HAP-1 (cell line): ENCODE results near the gene SPZ1.
"Not testable (repeated sequence)": the region's sequence is repeated elsewhere in the genome, so short reads cannot be mapped to it uniquely, and the experiment has no call there.

Source experiments
- DNase-seq, 2 experiments: peaks; one replicate each; pipeline ENCODE4 v3.0.0-alpha.2; 2016 to 2020; ENCODE audit warnings: low spot score in 2 of 2
- H3K27me3 ChIP-seq: fragments of 250-450 bp; sonication (Bioruptor Pico); 2 replicates; pipeline ENCODE4 v1.5.1; 2020; ENCODE audit warnings: low read depth, mild to moderate bottlenecking, moderate library complexity
- H3K36me3 ChIP-seq: fragments of 250-450 bp; sonication (Bioruptor Pico); replicated peaks from 2 replicates; pipeline ENCODE4 v1.5.1; 2020; ENCODE audit warnings: mild to moderate bottlenecking
- H3K4me1 ChIP-seq: fragments of 250-450 bp; sonication (Bioruptor Pico); 2 replicates; pipeline ENCODE4 v1.5.1; 2020; ENCODE audit warnings: mild to moderate bottlenecking
- H3K4me3 ChIP-seq: fragments of 250-450 bp; sonication (Bioruptor Pico); 2 replicates; pipeline ENCODE4 v1.5.1; 2020; ENCODE audit warnings: mild to moderate bottlenecking, moderate library complexity
- H3K9me3 ChIP-seq: fragments of 250-450 bp; sonication (Bioruptor Pico); 2 replicates; pipeline ENCODE4 v1.5.1; 2020; ENCODE audit warnings: mild to moderate bottlenecking, moderate library complexity
- in situ Hi-C: fragments of 300-500 bp; cut with MboI; formaldehyde crosslinking; loops from 3 replicates; pipeline ENCODE4 v1.14.3; 2020; ENCODE audit warnings: low sequenced_read_pairs, inconsistent platforms, mixed read lengths

The SPZ1 gene, protein sequence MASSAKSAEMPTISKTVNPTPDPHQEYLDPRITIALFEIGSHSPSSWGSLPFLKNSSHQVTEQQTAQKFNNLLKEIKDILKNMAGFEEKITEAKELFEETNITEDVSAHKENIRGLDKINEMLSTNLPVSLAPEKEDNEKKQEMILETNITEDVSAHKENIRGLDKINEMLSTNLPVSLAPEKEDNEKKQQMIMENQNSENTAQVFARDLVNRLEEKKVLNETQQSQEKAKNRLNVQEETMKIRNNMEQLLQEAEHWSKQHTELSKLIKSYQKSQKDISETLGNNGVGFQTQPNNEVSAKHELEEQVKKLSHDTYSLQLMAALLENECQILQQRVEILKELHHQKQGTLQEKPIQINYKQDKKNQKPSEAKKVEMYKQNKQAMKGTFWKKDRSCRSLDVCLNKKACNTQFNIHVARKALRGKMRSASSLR

DNA sequence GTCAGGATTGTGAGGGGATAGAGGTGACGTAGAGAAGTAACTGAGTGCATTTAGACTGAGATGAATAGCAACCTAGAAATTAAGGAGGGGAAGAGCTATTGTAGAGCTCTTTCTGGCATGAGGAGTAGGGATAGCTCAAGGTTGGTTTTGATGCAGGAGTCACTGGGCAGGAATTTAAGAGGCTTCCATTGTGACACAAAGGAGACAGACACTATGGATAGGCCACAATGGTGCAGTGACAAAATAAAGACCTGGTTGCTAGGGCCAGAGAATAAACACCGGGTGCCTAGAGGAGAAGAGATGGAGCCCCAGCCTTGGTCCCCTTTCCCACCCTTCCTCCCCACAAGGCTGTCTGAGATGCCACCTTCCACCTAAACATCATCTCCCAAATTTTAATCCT is at the start of gene SPZ1:
TSS of gene SPZ1 (plus strand) at position 301 of the 400 bp plus-strand sequence. CDS start 214 bp downstream, outside the sequence.
- in situ Hi-C loops, result no loop called here
- Histone ChIP-seq H3K4me3 (no peak within 1 kb of the TSS), H3K9me3 (no peaks in the 10 kb centered on the region), H3K27me3 (peaks cover 8% of the 10 kb centered on the region), H3K36me3 (no peaks in the 10 kb centered on the region), H3K4me1 (no peaks in the 10 kb centered on the region)
- DNase-seq, result no peak

DNA sequence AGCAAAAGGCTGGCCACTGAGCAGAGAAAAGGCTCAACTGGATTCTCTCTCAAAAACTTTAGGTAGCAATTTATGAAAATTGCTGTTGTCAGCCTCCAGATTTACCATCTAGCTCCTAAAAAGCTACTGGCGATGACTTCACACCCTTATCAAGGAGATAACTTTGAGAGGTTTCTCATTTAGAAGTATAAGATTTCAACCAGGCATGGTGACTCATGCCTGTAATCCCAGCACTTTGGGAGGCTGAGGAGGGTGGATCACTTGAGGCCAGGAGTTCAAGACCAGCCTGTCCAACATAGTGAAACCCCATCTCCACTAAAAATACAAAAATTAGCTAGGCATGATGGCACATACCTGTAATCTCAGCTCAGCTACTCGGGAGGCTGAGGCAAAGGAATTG is 49.3 kb upstream of the SPZ1 start:
- DNase-seq, H3K27me3 ChIP-seq, H3K4me3 ChIP-seq, in situ Hi-C loops, H3K9me3 ChIP-seq, H3K4me1 ChIP-seq, H3K36me3 ChIP-seq: not testable (repeated sequence)

DNA sequence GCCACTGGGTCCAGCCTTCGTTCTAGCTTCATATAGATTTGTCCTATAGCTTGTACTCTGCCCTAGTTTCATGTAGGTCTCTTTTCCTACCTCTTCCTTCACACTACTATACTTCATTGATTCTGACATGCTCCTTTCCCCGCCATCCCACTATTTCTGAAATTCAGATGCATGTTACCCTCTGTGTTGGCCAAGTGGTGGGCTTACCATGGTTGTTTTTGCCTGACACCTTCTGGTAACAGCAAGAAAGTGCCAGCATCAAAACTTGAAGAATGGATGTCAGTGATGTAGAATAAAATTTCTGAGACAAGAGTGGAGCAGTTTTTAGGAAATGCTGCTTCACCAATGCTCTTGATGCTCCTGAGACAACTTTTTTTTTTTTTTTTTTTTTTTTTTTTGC is 44.5 kb upstream of the SPZ1 start:
- no peaks in the 10 kb centered on the region for H3K9me3 ChIP-seq
- H3K27me3 ChIP-seq, result no peaks in the 10 kb centered on the region
- no peaks in the 10 kb centered on the region for H3K36me3 ChIP-seq
- DNase-seq, result peak; percentile 39 to 40
- in situ Hi-C loops, result loop anchor here (25.0 kb wide), 1 partner anchor 388 kb away; no protein-coding TSS in a partner anchor
- H3K4me3 ChIP-seq, result no peak overlapping the region
- no peaks in the 10 kb centered on the region for H3K4me1 ChIP-seq

DNA sequence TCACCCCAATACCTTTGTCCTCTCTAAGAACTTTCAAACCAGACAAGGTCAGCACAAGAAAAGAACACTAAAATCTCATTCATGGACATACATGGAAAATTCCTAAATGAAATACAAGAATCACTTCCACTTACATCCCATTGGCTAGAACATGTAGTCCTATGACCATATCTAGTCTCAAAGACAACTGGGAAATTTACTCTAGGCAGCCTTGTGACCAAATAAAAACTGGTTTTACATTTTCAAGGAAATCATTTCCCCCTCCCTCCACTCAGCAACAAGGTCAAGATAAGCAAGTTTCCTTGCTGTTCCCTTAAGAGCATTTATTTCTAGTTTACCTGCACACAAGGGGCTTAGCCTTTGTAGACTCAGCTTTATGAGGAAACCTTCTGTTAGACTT is 43.6 kb upstream of the SPZ1 start:
- Histone ChIP-seq H3K27me3 (no peaks in the 10 kb centered on the region), H3K36me3 (no peaks in the 10 kb centered on the region), H3K9me3 (no peaks in the 10 kb centered on the region), H3K4me1 (no peaks in the 10 kb centered on the region), H3K4me3 (no peak overlapping the region)
- in situ Hi-C loops, result loop anchor here (25.0 kb wide), 1 partner anchor 389 kb away; no protein-coding TSS in a partner anchor
- DNase-seq, result no peak

DNA sequence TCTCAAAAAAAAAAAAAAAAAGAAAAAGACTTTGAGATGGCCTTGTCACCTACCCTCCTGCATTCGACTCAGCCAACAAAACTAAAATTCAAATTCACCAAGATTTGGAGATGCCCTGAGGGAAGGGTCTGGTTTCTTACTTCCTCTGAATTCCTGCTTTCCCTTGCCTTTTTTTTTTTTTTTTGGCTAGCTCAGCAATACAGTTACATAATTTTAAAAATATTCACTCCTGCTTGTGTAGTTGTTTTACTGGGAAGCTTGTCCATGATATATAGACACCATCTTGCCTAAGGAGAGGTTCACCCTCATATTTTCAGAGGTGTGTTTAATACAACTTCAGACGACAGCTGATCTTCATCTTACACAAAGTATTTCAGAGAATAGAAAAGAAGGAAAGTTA is 42.6 kb upstream of the SPZ1 start:
- Histone ChIP-seq H3K27me3 (no peaks in the 10 kb centered on the region), H3K36me3 (no peaks in the 10 kb centered on the region), H3K9me3 (no peaks in the 10 kb centered on the region), H3K4me1 (no peaks in the 10 kb centered on the region), H3K4me3 (no peak overlapping the region)
- DNase-seq, result no peak
- in situ Hi-C loops, result loop anchor here (25.0 kb wide), 1 partner anchor 390 kb away; no protein-coding TSS in a partner anchor

DNA sequence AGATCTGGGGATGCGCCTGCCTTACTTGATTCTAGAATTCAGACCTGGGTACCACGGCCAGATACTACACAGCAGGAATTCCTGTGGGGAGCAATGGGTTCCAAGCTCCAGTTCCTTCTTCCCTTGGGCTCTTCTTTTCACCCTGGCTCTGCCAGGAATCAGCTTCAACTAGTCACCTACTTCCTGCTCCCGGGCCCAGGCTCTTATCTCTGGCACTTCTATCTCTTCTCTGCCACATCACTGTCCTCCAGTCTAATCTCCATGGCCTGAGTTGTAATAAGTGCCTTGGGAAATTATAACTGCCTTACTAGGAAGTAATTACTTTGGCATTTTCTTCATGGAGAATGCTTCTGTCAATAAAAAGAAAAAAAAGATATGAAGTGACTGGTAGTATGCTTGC is 37.7 kb upstream of the SPZ1 start:
- Histone ChIP-seq H3K9me3 (no peaks in the 10 kb centered on the region), H3K4me3 (no peak overlapping the region), H3K27me3 (no peaks in the 10 kb centered on the region), H3K4me1 (no peaks in the 10 kb centered on the region), H3K36me3 (no peaks in the 10 kb centered on the region)
- in situ Hi-C loops, result loop anchor here (25.0 kb wide), 1 partner anchor 395 kb away; no protein-coding TSS in a partner anchor
- DNase-seq, result no peak

DNA sequence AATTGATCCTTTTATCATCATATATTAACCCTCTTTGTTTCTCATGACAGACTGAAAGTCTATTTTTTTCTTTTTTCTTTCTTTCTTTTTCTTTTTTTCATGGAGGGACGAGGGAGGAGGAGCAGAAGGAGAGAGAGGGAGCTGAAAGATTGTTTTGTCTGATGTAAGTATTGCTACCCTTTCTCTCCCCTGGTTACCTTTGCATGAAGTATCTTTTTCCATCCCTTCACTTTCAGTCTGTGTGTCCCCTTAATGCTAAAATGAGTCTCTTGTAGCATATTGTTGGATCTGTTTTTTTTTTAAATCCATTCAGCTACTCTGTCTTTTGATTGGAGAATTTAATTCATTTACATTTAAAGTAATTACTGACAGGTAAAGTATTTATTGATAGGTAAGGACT is 36.4 kb upstream of the SPZ1 start:
- no peak for DNase-seq
- no peak overlapping the region for H3K4me3 ChIP-seq
- no peaks in the 10 kb centered on the region for H3K36me3 ChIP-seq
- in situ Hi-C loops, result loop anchor here (25.0 kb wide), 1 partner anchor 396 kb away; no protein-coding TSS in a partner anchor
- H3K27me3 ChIP-seq, result no peaks in the 10 kb centered on the region
- no peaks in the 10 kb centered on the region for H3K9me3 ChIP-seq
- H3K4me1 ChIP-seq, result no peaks in the 10 kb centered on the region

DNA sequence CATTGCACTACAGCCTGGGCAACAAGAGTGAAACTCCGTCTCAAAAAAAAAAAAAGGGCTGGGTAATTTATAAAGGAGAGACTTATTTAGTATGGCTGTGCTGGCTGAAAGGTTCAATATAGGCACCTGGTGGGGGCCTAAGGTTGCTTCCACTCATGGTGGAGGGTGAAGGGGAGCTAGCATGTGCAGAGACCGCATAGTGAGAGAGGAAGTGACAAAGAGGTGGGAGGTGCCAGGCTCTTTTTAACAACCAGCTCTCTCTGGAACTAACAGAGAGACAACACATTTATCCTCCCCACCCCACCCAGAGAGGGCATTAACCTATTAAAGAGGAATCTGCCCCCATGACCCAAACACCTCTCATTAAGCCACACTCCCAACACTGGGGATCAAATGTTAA is 35.1 kb upstream of the SPZ1 start:
- Histone ChIP-seq H3K4me1 (no peaks in the 10 kb centered on the region), H3K9me3 (no peaks in the 10 kb centered on the region), H3K4me3 (no peak overlapping the region), H3K27me3 (no peaks in the 10 kb centered on the region), H3K36me3 (no peaks in the 10 kb centered on the region)
- in situ Hi-C loops, result loop anchor here (25.0 kb wide), 1 partner anchor 397 kb away; no protein-coding TSS in a partner anchor
- no peak for DNase-seq

DNA sequence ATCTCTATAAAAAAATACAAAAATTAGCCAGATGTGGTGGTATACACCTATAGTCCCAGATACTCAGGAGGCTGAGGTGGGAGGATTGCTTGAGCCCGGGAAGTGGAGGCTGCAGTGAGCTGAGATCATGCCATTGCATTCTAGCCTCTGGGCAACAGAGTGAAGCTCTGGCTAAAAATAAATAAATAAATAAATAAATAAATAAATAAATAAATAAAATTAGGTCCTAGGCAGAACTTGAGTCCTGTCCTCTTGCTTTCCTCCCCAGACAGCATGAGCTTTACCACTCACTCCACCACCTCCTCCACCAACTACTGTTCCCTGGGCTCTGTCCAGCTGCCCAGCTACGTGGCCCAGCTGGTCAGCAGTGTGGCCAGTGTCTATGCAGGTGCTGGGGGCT is 31.6 kb upstream of the SPZ1 start:
- in situ Hi-C loops, result loop anchor here (25.0 kb wide), 1 partner anchor 401 kb away; no protein-coding TSS in a partner anchor
- DNase-seq, result no peak
- Histone ChIP-seq H3K4me1 (no peaks in the 10 kb centered on the region), H3K9me3 (no peaks in the 10 kb centered on the region), H3K36me3 (no peaks in the 10 kb centered on the region), H3K27me3 (no peaks in the 10 kb centered on the region), H3K4me3 (no peak overlapping the region)

DNA sequence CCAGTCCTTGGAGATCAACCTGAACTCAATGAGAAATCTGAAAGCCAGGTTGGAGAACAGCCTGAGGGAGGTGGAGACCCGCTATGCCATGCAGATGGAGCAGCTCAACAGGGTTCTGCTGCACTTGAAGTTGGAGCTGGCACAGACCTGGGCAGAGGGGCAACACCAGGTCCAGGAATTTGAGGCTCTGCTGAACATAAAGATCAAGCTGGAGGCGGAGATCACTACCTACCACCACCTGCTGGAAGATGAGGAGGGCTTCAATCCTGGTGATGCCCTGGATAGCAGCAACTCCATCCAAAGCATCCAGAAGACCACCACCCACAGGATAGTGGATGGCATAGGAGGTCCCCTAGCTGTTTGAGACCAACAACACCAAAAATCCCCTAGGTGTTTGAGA is 30.5 kb upstream of the SPZ1 start:
- no peak overlapping the region for H3K4me3 ChIP-seq
- no peaks in the 10 kb centered on the region for H3K4me1 ChIP-seq

DNA sequence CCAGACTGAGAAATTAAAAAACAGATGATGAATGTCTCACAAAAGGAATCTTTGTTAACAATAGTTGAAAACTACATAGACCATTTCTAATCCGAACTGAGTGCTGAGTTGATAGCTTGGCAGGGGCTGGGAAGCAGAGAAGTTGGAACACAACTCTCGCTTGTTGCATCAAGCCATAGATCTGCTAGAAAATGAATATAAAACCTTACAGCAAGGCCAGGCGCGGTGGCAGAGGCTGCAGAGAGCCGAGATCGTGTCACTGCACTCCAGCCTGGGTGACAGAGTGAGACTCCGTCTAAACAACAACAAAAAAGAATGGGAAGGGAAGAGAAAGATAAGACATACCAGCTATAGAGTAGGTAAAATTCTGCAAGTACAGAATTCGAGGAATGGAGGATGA is 28.0 kb upstream of the SPZ1 start:
- no peaks in the 10 kb centered on the region for H3K27me3 ChIP-seq
- H3K4me3 ChIP-seq, result no peak overlapping the region
- H3K9me3 ChIP-seq, result no peaks in the 10 kb centered on the region
- DNase-seq, result no peak
- in situ Hi-C loops, result loop anchor here (25.0 kb wide), 1 partner anchor 404 kb away; no protein-coding TSS in a partner anchor
- H3K36me3 ChIP-seq, result no peaks in the 10 kb centered on the region
- H3K4me1 ChIP-seq, result no peaks in the 10 kb centered on the region

More for the DNA sequence above, 30.5 kb upstream of the SPZ1 start:
- Histone ChIP-seq H3K27me3 (no peaks in the 10 kb centered on the region), H3K9me3 (no peaks in the 10 kb centered on the region), H3K36me3 (no peaks in the 10 kb centered on the region)
- DNase-seq, result no peak
- in situ Hi-C loops, result loop anchor here (25.0 kb wide), 1 partner anchor 402 kb away; no protein-coding TSS in a partner anchor

DNA sequence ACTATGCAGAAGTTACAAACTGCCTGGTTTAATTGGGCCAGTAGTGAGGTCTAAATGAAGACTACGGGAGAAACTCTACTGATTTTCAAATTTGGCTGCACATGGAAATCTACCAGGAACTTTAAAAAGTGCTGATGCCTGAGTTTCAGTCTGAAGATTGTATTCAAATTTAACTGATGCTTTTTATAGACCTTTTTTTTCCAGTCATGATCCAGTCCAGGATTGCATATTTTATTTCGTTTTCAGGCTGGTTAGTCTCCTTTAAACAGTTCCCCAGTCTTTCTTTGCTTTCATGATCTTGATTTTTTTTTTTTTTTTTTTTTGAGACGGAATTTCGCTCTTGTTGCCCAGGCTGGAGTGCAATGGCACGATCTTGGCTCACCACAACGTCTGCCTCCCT is 23.7 kb upstream of the SPZ1 start:
- in situ Hi-C loops, result loop anchor here (5.0 to 25.0 kb wide), 2 partner anchors 204 to 409 kb away; no protein-coding TSS in a partner anchor
- no peaks in the 10 kb centered on the region for H3K4me1 ChIP-seq

DNA sequence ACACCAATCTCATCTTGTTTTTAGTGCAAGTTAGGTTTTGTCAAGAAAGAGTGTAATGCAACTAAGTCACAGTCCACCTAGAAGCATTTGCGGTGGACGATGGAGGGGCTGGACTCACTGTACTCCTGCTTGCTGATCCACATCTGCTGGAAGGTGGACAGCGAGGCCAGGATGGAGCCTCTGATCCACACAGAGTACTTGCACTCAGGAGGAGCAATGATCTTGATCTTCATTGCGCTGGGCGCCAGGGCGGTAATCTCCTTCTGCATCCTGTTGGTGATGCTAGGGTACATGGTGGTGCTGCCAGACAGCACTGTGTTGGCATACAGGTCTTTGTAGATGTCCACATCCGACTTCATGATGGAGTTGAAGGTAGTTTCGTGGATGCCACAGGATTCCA is 20.2 kb upstream of the SPZ1 start:
- in situ Hi-C loops, result loop anchor here (5.0 to 25.0 kb wide), 2 partner anchors 207 to 412 kb away; no protein-coding TSS in a partner anchor
- no peaks in the 10 kb centered on the region for H3K4me1 ChIP-seq
- no peak overlapping the region for H3K4me3 ChIP-seq

More for the DNA sequence above, 23.7 kb upstream of the SPZ1 start:
- DNase-seq, result no peak
- no peaks in the 10 kb centered on the region for H3K27me3 ChIP-seq
- no peaks in the 10 kb centered on the region for H3K36me3 ChIP-seq
- no peak overlapping the region for H3K4me3 ChIP-seq
- H3K9me3 ChIP-seq, result no peaks in the 10 kb centered on the region

DNA sequence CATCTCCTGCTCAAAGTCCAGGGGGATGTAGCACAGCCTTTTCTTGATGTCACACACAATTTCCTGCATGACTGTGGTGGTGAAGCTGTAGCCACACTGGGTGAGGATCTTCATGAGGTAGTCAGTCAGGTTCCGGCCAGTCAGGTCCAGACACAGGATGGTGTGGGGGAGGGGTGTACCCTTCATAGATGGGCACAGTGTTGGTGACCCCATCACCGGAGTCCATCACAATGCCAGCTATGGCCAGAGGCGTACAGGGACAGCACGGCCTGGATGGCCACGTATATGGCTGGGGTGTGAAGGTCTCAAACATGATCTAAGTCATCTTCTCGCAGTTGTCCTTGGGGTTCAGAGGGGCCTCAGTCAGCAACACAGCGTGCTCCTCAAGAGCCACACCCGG is 19.7 kb upstream of the SPZ1 start:
- H3K4me1 ChIP-seq, result no peaks in the 10 kb centered on the region
- in situ Hi-C loops, result no loop called here
- no peak for DNase-seq
- H3K36me3 ChIP-seq, result no peaks in the 10 kb centered on the region
- H3K27me3 ChIP-seq, result no peaks in the 10 kb centered on the region
- H3K4me3 ChIP-seq, result no peak overlapping the region
- H3K9me3 ChIP-seq, result no peaks in the 10 kb centered on the region

More for the DNA sequence above, 20.2 kb upstream of the SPZ1 start:
- no peak for DNase-seq
- Histone ChIP-seq H3K27me3 (no peaks in the 10 kb centered on the region), H3K36me3 (no peaks in the 10 kb centered on the region), H3K9me3 (no peaks in the 10 kb centered on the region)
